Right forelimb (tissue), 1 donor: ENCODE data around the gene TSPO2.
"Not testable (repeated sequence)": the region's sequence is repeated elsewhere in the genome, so short reads cannot be mapped to it uniquely, and the experiment has no call there.

Experiments used
- DNase-seq: peaks from one replicate; pipeline ENCODE4 v3.0.0-alpha.2; 2018

Gene TSPO2, protein sequence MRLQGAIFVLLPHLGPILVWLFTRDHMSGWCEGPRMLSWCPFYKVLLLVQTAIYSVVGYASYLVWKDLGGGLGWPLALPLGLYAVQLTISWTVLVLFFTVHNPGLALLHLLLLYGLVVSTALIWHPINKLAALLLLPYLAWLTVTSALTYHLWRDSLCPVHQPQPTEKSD

DNA sequence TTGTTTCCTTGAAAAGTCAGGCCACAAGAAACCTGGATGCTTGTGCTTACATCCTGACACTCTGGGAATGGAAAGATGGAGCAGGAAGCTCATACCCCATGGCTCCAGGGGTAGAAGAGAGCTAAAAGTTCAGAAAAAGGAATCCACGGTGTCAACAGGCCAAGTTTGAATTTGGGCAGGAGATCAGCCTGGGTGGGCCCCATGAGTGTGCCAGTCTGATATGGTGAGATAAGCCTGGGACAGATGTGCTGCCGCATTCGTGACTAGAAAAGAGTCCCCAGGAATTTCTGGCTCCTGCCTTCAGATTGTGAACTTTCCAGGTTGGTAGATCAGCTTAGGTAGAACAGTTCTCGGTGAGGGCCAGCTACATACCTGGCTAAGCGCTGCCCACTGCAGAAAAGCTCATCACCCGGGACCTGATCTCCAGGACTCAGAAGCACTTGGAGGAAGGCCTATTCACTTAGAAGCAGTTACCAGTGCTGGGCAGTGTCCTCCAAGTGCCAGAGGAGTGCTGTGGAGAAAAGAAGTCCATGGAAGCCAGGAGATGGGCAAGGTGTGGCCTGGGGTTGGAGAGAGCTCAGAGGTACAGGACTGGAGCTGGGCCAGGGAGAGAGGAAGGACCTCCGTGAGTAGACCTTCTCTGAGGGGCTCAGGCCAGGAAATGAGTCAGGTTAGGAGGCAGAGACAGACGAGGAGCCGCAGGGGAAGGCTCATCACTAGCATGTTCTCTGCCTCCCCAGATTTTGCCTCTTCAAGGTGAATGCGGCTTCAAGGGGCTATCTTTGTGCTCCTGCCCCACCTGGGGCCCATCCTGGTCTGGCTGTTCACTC, at the start of gene TSPO2:
TSS of gene TSPO2 (plus strand) at position 242 of the 830 bp plus-strand sequence. CDS start at position 761, 519 bp downstream.
- no peak for DNase-seq

DNA sequence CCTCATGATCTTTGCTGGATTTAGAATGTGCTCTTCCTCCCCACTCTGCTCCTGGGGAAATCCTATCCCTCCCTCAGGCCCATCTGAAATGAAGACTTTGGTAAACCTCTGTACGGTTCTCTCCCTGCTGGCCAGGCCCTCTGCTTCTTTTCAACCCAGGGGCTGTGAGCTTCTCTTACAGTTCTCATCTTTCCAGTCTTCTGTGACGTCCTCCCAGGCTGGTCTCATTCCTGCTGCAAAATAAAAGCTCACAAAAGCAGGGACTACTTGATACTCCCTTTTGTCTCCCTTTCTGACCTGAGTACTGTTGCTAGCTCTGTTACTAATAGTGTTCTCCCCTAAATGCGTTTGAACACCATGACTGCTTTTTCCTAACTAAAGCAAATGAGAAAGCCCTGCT, 49.5 kb upstream of the TSPO2 start:
- DNase-seq: no peak

DNA sequence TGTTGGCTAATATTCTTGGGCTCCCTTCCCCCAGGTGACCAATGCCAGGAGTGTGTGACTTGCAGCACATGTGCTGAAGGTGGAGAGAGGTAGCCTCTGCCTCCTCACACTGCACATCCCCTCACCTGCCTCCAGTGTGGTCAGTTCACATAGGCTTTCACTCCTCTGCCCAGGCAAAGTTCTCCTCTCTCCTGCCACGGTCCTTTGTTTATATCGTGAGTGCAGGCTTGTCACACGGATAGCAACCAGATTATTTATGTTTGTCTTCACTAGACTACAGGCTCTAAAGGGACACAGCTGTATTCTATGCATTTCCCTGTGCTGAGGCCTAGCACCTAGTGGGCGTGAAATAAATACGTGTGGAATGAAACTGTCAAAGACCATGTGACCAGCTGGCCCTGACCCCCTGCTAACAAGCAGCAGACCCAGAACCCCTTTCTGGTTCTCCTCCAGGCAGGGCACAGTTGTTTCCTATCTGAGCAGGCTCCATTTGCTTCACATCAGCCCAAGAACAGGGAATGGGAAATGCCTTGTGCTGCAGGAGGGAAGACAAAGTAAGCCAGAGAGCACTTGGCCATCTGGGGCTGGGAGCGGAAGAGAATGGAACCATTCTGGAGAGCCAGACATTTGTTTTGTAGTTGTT, 45.6 kb upstream of the TSPO2 start:
- DNase-seq: no peak

DNA sequence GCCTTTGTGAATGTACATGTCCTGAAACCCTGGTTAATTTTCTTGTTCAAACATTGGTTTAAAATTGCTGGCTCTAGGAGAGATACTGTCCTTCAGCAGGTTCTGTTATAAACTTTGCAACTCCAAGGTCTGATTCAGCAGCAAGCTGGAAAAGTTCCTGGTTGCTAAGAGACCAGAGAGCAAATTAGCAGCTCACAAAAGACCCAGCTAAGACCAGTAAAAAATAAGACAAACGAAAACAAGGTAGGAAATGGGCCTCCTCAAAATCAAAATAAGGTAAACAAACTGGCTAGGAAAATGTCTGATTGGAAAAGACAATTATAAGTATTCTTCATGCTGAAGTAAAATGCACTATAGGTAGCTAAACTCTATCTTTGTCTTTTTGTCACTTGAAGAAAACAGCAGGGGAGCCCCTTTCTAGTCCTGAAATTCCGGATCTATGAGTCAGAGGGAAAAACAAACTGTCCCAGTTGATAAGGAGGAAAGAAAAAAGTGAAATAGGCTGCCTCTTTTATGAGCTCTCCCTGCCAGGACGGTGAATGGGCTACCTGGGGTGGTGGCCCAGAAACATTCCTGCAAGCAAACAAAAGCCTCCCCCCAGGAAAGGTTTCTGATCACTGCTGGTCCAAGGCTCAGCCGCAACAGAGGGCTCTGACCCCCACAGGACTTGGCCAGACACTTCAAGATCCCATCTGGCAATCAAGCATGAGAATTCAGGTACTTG, 44.9 kb upstream of the TSPO2 start:
- no peak for DNase-seq

DNA sequence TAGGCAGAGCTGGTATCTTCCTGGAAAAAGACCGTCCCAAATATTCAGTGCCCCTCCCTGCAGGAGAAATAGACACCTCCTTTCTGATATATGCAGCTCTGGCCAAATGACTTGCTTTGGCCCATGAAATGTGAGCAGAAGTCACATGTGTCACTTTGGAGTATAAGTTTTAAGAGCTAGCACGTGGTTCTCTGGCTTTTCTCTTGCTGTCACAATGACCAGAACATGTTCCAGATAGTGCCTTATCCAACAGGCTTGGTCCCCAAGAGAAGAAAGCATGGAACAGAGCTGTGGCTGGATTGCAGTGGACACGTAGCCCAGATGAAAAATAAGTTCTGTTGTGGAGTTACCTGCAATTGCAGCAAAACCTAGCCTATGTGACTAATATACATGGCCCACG, 43.6 kb upstream of the TSPO2 start:
- DNase-seq: no peak

DNA sequence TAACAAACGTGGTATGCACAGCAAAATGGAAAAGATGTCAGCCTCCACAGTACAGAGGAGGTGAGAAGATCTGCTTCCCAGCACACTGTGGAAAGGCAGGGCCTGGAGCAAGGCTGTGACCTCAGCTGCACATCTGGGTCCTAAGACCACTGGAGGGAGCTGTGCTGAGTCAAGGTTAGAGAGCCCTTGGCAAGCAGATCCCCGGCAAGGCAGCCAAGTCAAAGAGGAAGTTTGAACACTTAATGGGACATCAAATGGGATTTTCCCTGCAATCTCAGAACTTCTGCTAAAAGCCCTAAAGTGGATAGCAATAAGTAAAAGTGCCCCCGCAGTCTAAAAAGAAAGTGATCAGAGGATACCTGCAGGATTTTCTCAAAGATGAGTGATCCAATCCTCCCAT, 42.7 kb upstream of the TSPO2 start:
- DNase-seq: no peak

DNA sequence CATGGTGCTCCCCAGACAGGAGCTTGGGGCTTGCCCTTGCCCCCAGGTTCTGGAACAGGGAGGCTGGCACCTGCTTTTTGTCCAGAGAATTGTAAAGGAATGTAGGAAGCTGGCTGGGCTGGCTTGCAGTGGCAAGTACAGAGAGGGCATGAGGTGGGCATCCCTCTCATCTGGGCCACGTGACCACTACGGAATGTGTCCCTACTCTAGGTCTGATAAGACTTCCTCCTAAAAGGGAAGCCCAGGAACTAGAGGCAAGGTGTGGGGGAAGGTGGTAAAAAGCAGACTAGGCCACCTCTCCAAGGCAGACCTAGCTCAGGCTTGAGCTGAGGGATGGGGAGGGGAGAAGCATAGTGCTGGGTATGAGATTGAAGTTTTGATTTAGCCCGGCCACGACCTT, 42.0 kb upstream of the TSPO2 start:
- no peak for DNase-seq

DNA sequence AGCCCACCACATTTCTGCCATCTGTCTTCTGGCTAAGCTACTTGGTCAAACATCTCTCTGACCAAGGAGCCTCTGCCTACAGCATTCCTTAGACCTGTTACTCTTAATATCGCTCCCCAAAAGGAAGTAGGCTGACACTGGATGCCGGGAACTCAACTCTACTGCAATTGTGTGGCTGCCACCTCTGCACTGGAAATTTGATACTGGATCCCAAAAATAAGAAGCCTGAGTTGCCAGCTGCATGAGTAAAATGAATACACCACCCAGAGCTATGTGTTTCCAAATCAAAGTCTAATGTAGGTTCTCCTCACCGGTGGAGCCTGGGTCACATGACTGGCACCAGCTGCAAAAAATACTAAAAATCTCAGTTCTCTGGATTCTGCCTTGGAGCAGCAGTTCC, 40.1 kb upstream of the TSPO2 start:
- DNase-seq: no peak

DNA sequence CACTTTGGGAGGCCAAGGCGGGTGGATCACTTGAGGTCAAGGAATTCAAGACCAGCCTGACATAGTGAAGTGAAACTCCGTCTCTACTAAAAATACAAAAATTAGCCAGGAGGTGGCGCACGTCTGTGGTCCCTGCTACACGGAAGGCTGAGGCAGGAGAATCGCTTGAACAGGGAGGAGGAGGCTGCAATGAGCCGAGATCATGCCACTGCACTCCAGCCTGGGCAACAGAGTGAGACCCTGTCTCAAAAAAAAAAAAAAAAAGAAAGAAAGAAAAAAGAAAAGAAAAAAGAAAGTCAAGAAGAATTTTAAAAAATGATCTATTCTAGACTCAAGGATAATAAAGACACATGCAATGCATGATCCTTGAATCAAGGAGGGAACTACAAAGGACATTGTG, 36.0 kb upstream of the TSPO2 start:
- DNase-seq: not testable (repeated sequence)

DNA sequence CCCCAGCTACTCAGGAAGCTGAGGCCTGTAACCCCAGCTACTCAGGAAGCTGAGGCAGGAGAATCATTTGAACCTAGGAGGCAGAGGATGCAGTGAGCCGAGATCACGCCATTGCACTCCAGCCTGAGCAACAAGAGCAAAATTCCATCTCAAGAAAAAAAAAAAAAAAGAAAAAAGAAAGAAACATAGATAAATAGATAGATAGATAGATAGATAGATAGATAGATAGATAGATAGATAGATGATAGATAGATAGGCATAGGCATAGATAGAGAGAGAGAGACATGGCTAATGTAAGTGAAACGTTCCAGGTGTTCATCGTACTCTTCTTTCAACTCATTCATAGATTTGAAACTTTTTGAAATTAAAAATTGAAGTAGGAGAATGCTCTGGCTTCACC, 35.3 kb upstream of the TSPO2 start:
- not testable (repeated sequence) for DNase-seq

DNA sequence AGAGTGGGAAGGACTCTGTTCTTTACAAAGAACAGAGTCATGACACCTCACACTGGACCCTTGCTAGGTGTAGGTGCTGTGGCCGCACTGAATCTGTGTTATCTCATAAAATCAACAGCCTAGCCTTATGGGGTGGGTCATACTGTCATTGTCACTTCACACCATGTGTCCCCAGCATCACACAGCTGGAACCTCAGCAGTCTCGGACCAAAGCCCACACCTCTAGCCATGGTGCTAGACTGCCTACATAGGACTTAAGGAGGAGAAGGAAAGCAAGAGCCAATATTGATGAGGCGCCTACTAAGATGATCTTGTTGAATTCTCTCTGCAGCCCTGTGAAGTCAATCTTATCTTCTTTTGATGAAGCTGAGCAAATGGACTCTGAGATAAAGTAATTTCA, 34.3 kb upstream of the TSPO2 start:
- DNase-seq: no peak

DNA sequence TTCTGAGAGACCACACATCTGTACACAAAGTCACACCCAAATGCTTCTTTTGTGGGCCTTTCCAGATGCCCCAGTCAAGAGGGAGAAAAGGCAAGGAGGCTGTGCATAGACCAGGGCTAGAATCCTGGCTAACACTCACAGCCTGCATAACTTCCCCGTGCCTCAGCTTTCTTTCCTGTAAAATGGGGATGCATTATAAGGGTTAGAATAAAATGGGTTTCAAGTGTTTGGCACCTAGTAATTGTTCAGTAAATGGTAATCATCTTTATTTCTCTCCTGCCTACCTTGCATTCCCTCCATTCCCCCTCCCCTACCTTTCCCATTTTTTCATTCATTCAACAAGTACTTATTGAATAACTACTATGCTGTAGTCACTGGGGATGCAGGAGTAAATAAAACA, 32.6 kb upstream of the TSPO2 start:
- DNase-seq: no peak

DNA sequence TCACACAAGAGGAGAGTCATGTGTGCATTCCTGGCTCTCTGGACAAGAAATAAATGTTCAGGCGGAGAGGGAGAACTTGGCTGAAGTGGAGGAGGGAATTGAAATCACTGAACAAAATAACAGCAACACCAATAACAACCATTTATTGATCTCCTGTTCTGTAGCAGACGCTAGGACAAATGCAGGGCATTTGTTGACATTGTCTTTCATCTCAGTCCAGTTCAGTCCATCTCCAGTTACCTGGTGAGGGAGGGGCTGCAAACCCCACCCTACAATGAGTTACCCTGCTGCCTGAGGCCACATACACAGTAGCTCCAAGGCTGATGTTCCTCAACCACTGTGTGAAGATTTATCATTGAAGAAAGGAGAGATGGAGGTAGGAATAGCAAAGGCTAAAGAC, 30.6 kb upstream of the TSPO2 start:
- DNase-seq: no peak

DNA sequence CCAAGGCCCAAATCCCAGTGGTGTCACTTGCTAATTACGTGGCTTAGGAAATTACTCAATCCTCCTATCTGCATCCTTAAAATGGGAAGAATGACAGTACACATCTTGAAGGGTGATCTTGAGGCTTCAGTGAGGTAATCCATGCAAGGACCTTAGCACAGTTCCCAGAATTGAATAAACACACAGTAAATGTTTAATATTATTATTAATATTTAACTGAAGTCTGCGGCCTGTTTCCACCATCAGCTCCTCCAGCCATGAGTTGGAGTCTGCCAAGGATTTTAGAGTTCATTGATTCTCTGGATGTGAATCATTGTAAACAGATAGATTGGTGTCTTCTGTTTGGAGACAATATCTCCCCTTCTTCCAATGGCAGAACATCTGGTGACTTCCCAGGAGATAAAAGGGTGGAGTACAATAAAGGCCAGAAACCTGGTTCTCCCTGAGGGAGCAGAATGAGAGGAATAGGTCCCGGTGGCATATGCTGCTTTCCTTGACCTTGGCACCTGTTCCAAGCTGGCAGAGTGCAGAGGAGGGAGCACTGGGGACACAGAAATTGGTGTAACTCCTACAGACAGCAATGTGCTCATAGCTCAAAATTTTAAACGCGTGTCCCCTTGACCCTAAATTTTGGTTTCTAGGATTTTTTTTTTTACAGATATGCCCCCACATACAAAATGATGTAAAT, 28.7 kb upstream of the TSPO2 start:
- DNase-seq: no peak

DNA sequence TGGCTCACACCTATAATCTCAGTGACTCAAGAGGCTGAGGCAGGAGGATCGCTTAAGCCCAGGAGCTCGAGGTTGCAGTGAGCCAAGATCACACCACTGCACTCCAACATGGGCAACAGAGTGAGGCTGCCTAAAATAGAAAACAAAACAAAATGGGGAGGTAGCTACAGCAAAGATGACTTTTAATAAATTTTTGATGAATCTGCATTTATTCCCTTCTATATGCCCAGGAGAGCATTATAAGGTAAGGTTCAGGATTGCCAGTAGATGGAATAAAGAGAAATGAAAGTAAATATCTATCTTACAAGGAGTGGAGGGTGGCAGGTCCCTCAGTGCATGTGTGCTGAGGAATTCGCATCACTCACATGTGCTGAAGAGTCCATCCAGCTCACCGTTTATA, 27.5 kb upstream of the TSPO2 start:
- DNase-seq: no peak

DNA sequence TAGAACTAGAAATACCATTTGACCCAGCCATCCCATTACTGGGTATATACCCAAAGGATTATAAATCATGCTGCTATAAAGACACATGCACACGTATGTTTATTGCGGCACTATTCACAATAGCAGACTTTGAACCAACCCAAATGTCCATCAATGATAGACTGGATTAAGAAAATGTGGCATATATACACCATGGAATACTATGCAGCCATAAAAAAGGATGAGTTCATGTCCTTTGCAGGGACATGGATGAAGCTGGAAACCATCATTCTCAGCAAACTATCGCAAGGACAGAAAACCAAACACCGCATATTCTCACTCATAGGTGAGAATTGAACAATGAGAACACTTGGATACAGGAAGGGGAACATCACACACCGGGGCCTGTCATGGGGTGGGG, 26.4 kb upstream of the TSPO2 start:
- DNase-seq: not testable (repeated sequence)

DNA sequence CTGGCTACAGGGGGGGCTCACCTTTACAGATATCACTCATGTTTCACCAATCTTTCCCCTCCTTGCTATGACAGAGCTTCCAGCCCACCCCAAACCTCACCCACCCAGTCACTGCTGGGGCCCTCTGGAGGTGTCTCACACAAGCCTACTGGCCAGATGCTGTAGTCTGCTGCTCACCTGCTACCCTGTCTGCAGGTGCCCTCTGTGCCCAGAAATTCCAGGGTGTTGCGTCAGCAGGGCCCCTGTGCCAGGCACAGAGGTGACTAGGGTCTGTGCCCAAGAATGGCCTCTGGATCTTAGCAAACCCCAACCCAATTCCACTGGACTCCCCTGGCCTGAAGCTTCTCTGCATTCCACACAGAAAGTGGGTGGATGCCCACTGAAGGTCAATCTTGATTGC, 24.6 kb upstream of the TSPO2 start:
- no peak for DNase-seq

DNA sequence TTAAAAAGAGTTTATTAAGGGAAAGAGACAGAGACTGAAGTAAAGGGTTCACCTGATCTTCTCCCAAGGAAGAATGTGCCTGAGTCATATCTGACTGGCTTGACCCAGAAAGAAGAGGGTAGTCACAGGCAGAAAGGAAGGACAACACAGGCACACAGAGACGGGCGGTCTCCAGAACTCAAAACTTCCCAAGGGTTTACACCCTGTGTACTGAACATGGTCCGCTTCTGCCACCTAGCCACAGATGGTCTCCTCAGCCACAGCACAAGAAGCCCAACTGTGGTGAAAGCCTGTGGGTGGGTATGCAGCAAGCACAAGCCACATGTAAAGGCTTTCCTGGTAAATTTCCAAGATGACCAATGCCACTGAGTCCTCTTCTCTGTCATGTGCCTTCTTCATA, 20.4 kb upstream of the TSPO2 start:
- no peak for DNase-seq

DNA sequence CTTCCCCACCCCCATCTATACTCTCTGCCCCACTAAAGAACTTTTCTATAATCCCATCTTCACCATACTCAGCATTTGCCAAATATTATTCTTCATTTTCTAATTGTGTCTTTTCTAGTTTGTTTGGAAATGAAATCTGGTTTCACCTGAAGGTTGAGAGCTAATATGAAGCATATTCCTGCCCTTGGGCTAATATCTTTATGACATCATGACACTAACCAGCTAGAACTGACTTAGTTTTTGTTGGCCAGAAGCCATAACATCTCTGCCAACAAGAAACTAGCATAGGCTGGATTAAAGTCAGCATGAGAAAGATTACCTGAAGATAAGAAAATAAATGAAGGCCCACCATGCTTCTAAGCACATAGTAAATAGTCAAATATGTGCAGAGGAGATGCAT, 20.0 kb upstream of the TSPO2 start:
- no peak for DNase-seq

DNA sequence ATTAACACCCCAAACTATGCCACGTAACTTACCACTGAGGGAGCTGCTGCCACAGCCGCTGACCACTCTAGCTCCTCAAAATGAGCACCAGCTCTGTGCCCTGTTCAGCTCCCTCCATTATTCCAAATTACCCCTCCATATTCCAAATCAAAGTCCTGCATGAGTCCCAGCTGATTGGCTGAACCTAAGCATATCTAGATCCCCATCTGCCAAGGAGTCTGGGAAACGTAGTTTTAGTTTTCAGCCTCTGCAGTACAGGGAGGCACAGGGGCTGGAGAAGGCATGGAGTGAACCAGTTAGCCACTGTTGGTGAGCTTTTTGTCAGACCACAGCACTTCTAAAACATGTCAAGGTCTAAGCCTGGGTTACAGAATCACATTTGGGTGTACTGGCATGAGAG, 19.2 kb upstream of the TSPO2 start:
- DNase-seq: no peak

DNA sequence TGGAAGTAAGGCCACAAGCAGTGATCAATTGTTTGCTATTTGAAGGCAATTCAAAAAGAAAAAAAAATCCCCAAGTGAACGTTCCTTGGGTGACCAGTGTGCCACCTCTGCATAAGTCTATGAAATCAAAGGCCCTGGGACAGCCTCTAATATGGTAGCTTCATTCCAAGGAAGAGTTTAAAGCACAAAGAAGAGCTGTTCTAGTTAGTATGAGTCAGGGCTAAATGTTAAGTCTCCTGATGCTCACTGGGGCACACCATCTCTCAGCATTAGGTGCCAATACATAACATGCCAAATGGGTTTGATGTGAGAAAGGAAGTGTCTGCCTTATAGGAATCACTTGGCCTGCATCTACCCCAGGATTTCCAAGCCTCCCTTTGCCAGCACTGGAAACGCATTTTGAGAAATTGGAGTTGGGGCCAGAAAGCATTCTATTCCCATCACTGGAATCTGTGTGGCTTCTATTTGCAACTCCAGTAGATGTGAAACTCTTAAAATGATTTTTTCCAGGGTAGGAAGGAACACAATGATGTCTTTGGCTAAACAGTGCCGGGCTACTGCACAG, 16.2 kb upstream of the TSPO2 start:
- no peak for DNase-seq

DNA sequence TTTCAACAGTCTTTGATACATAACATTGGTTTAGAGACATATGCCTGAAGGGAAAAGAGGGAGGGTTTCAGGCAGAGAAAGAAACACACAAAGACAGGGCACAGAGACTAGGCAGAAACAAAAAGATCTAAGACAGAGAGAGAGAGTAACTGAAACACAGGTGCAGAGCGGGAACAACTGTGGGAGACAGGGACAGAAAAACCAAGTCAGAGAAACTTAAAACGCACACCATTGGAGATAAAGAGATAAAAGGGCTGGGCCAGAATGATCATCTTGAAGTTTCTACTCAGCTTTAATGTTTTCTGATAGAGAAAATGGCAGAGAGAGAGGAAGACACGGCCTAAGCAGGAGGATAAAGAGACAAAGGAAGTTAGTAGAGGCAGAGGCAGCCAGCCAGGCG, 15.0 kb upstream of the TSPO2 start:
- no peak for DNase-seq
